NCI-H1048 (cell line): ENCODE measurements around the gene SLC39A7.
A peak's percentile ranks its signal among the peaks of the same experiment; 100 is the strongest.

Experiments used
- DNase-seq: peaks from one replicate; lab custom pipeline; 2025; lab: John Stamatoyannopoulos, UW

The SLC39A7 gene

GRCh38 chr6:33236852-33237251 lies 36.2 kb downstream of the SLC39A7 start:
- DNase-seq = no peak

- DNase-seq = no peak
Observed at GRCh38 chr6:33237741-33238140, 37.1 kb downstream of the SLC39A7 start.

GRCh38 chr6:33241968-33242367 lies 41.3 kb downstream of the SLC39A7 start:
- DNase-seq = no peak

GRCh38 chr6:33243476-33243875 lies 42.8 kb downstream of the SLC39A7 start:
- no peak for DNase-seq

GRCh38 chr6:33247977-33248642 lies 47.4 kb downstream of the SLC39A7 start:
- DNase-seq = peak; percentile 72

GRCh38 chr6:33248643-33248931 lies 47.9 kb downstream of the SLC39A7 start:
- DNase-seq = no peak

- DNase-seq = peak; percentile 96
Observed at GRCh38 chr6:33248932-33249731, 48.5 kb downstream of the SLC39A7 start.

GRCh38 chr6:33249732-33250630 lies 49.3 kb downstream of the SLC39A7 start:
- no peak for DNase-seq

GRCh38 chr6:33250731-33251130 lies 50.1 kb downstream of the SLC39A7 start:
- no peak for DNase-seq

GRCh38 chr6:33251395-33252012 lies 50.8 kb downstream of the SLC39A7 start:
- no peak for DNase-seq

- no peak for DNase-seq
Observed at GRCh38 chr6:33252759-33253158, 52.1 kb downstream of the SLC39A7 start.
